ENCODE results near the gene MDGA2.
"Not testable (repeated sequence)": the region's sequence is repeated elsewhere in the genome, so short reads cannot be mapped to it uniquely, and the experiment has no call there.

The MDGA2 gene

DNA sequence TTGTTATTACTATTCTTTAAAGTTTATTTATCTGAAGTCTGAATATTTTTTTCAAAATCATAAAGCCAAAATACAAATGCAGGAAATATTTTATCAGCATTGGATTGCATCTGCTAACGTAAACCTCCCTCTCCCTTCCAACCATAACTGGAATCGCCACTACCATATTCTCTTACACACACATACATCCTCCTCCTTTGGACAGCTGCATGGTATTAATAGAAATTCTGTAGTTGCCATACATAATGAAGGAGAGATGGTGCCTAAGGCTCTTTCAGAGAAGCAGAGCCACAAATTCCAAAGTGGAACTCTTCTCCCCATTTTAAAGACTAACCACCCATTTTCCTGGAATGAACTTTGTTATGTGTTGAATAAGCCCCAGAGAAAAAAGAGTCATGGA, 352.7 kb downstream of the MDGA2 start:
- DNase-seq: no peak

DNA sequence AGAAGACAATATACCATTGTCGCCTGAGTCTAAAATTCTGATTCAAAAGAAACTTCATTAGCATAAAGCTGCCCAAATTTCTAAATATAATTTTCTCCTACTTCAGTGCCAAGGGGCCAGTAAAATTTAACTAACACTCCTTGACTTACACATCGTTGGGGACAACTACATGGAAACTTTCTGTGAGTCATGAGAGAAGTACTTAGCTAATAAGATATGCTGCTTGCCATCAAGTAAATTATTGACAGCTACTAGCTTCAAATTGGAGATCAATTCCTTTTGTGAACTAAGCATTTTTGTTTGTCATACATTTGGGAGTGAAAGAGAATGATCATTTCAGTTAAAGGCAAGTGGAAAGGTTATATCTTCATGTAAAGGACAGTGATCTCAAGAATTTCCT, 373.3 kb downstream of the MDGA2 start:
- no peak for DNase-seq

GRCh38 chr14:47300796-47301195, 374.6 kb downstream of the MDGA2 start:
- no peak for DNase-seq

DNA sequence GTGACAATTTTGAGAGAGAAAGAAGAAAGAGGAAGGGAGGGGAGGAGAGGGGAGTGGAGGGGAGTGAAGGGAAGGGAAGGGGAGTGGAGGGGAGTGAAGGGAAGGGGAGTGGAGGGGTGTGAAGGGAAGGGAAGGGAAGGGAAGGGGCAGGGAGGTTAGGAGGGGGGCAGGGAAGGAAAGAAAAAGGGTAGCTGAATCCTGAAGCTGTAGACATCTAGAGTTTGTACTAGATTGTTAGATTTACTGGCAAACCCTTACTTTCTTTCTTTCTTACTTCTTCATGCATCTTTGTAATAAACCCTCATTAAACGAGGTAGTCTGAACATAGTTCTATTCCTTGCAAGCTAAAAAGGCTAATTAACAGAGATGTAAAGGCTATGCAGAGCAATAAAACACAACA, 378.0 kb downstream of the MDGA2 start:
- no peak for DNase-seq

- no peak for DNase-seq
These were observed 391.1 kb downstream of the MDGA2 start for GRCh38 chr14:47284283-47284682.

DNA sequence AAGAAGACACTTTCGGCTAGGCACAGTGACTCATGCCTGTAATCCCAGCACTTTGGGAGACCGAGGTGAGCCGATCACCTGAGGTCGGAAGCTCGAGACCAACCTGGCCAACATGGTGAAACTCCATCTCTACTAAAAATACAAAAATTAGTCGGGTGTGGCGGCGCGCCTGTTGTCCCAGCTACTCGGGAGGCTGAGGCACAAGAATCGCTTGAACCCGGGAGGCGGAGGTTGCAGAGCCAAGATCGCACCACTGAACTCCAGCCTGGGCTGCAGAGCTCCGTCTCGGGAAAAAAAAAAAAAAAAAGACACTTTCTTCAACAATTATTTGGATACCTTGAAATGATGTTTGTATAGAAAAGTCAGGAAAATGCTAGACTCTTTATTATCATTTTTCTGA, 393.6 kb downstream of the MDGA2 start:
- not testable (repeated sequence) for DNase-seq

GRCh38 chr14:47278233-47278842, 397.1 kb downstream of the MDGA2 start:
- peak; percentile 63 for DNase-seq

DNA sequence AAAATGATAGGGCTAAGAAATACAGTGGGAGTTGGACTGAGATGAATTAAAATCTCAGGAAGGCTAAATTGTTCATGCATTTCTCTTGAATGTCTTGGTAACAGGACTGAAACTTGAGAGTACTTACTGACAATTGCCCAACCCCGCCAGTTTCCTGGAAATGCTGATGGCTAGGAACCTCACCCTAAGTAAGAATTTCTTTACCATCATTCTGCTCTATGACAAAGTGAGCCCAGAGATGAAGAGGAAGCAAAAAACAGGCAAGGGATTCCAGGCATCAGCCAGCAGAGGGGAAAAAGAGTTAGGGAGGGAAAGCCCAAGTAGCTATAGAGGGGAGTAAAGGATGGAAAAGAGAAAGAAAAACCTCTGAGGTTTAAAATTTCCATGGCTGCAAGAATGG, 397.7 kb downstream of the MDGA2 start:
- no peak for DNase-seq

DNA sequence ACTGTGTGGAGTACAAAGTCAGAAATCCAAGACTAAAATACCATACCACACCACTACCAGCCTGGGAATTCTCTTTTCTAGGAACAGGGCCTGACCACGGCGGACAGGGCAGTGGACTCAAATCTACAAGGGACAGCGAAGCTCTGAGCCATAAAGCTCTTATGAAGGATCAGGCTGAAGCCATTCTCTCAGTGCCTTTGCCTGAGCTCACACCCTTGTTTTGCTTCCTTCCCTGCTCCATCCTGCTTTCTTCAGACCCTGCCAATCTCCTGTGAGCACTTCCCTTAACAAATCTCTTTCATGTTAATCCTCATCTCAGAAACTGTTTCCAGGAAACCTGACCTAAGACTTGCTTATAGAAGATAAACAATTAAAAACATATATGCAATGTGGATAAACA, 398.5 kb downstream of the MDGA2 start:
- DNase-seq: no peak

GRCh38 chr14:47273939-47274338, 401.5 kb downstream of the MDGA2 start:
- no peak for DNase-seq

DNA sequence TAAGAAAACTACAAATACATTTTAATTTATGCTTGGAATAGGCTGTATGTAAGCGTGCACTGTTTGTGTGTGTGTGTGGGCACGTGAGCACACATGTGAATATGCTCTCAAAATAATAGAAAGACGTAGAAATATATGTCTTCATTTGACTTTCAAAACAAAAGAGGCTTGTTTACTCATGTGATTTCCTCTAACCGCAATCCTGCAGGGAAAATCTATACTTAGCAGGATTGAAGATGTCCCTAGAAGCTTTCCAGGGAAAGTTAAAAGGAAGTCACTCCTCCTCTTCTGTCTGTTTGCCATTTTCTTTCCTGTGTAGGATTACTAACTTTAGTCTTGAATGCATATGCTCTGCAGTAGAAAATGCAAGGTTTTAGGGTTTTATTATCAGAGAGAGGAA, 404.7 kb downstream of the MDGA2 start:
- DNase-seq: no peak

- no peak for DNase-seq
These were observed 405.5 kb downstream of the MDGA2 start for GRCh38 chr14:47269756-47270492.

- no peak for DNase-seq
These were observed 410.6 kb downstream of the MDGA2 start for GRCh38 chr14:47264842-47265241.

- no peak for DNase-seq
These were observed 412.6 kb downstream of the MDGA2 start for GRCh38 chr14:47262801-47263200.

DNA sequence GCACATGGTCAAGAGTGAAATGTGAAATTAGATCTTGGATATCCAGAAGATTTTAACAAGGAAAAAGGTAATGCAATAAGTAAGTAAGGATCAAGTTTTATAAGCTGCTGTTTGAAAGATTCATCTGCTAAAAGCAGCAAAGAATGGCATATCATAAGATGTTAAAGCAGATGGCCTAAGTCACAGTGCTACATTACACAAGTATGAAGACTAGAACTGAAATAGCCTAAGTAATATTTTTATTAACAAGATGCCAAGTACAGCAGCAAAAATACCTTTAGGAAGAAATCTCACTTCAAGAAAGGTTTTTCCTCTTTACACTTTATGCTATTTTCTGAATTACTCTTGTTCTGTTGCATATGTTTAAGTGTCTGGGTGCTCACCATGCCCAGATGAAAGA, 414.1 kb downstream of the MDGA2 start:
- DNase-seq: no peak

- DNase-seq: no peak
These were observed 415.6 kb downstream of the MDGA2 start for GRCh38 chr14:47259796-47260195.

- DNase-seq: no peak
These were observed 418.4 kb downstream of the MDGA2 start for GRCh38 chr14:47257013-47257412.

- DNase-seq: no peak
These were observed 422.6 kb downstream of the MDGA2 start for GRCh38 chr14:47252802-47253201.

DNA sequence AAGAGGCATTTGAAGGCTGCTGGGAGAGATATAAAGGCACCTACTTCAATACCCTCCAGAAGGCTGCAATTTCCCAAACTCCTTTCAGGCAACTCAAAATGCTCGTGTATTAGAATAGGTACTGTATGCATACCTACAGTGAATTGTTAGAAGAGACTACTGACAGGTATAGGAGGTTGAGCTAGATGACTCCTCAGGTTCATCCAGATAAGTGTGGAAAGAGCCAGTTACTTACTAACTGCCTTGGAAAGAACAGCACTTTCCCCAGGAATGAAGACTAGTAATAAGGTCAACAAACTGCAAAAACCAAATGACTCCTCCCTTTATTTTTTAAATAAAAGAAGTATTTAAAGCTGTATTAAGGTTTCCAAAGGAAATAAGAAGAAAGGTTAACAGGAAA, 429.0 kb downstream of the MDGA2 start:
- no peak for DNase-seq

DNA sequence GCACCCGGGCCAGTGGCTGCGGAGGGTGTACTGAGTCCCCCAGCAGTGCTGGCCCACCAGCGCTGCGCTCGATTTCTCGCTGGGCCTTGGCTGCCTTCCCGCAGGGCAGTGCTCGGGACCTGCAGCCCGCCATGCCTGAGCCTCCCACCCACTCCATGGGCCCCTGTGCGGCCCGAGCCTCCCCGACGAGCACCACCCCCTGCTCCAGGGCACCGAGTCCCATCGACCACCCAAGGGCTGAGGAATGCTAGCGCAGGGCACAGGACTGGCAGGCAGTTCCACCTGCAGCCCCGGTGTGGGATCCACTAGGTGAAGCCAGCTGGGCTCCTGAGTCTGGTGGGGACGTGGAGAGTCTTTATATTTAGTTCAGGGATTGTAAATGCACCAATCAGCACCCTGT, 432.8 kb downstream of the MDGA2 start:
- DNase-seq: not testable (repeated sequence)

DNA sequence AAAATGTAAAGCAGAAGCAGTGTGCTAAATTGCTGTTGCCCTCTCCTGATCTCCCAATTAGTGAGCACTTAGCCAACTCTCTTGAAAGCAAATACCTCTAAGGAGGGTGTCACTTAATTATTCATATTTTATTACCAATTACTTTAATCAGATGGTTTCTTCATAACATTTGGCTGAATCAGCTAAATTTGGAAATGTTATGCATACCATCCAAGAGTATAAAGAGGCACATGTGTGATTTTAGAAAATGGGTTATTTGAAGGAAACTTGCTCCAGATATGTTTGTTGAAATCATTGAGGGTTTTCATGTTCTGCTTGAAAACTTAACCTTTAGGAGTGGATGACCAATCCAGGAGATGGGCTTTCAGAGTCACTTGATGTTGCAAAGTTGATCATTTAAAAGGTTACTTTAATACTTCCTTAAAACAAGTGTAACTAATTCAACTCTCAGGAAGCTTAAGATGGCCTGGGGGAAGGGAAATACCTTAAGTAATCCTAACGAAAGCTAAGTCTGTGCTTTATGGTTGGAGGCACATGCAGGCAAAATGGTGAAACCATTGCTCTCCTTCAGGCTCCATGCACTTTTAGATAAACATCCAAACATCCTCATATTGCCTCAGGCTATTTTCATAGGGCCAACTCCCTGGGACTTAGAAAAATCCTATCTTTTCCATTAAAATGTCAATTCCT, 434.5 kb downstream of the MDGA2 start:
- DNase-seq: no peak

DNA sequence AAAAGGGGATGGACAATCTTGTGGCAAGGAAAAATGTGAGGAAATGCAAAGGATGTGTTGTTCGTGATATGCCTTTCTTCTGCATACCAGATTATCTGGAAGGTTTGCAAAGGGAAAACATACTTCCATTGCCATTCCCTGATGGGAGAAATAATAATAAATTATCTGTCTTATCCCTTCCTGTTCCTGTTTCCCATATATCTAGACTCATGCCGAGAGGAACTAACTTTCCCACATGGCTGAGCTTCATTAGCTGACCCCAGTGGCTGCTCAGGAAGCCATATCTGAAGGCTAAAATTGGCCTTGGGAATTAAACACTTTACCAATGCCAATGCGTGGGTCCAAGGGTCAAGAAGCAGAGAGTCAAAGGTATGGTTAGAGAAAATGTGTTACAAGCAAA, 439.8 kb downstream of the MDGA2 start:
- no peak for DNase-seq

DNA sequence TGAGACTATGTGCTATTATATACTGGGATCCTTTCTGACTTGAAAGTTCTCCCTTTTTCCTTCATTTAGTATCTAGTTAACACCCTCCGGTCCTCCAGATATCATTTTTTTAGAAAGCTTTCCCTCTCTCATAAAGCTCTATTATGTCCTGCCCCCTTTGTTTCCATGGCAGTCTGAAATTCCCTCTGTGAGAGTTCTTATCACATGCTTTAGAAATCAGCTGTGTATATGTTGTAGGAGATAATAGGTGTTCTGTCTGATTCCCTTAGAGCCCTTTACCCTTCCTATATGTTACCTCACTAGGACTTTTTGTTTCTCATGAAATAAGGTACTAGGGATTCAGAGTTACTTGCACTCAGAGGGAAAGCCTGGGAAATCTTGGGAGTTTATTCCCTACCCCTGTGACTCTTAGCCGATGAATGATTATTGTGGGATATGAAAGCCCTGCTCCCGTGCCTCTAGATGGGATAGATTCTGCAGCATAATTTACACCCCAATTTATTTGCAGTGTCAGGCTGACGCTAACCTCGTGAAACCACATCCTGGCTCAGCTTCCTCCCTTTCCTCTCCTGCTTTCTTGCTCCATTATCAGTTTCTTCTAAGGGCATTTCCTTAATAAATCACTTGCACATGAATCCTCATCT, 448.4 kb downstream of the MDGA2 start:
- peak; percentile 4 for DNase-seq

GRCh38 chr14:47223656-47224055, 451.7 kb downstream of the MDGA2 start:
- DNase-seq: no peak
